ENCODE results near the gene JUND.

DNA sequence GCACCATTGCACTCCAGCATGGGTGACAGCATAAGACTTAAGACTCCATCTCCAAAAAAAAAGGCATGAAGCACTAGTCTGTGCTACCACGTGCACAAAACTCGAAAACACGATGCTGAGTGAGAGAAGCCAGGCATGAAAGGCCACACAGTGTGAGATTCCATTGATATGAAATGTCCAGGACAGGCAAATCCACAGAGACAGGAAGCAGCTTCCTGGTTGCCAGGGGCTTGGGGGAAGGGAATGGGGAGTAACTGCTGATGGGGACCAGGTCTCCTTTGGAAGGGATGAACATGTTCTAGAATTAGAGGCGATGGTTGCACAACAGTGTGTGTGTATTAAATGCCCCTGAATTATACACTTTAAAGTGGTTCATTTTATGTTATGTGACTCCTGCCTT, 15.9 kb upstream of the JUND start:
- TF ChIP-seq, protein P1, sequence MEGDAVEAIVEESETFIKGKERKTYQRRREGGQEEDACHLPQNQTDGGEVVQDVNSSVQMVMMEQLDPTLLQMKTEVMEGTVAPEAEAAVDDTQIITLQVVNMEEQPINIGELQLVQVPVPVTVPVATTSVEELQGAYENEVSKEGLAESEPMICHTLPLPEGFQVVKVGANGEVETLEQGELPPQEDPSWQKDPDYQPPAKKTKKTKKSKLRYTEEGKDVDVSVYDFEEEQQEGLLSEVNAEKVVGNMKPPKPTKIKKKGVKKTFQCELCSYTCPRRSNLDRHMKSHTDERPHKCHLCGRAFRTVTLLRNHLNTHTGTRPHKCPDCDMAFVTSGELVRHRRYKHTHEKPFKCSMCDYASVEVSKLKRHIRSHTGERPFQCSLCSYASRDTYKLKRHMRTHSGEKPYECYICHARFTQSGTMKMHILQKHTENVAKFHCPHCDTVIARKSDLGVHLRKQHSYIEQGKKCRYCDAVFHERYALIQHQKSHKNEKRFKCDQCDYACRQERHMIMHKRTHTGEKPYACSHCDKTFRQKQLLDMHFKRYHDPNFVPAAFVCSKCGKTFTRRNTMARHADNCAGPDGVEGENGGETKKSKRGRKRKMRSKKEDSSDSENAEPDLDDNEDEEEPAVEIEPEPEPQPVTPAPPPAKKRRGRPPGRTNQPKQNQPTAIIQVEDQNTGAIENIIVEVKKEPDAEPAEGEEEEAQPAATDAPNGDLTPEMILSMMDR (IDR thresholded peaks at IDR 0.05; ENCODE audit: insufficient read depth, low read length) = no peak
- TF ChIP-seq, protein P2, sequence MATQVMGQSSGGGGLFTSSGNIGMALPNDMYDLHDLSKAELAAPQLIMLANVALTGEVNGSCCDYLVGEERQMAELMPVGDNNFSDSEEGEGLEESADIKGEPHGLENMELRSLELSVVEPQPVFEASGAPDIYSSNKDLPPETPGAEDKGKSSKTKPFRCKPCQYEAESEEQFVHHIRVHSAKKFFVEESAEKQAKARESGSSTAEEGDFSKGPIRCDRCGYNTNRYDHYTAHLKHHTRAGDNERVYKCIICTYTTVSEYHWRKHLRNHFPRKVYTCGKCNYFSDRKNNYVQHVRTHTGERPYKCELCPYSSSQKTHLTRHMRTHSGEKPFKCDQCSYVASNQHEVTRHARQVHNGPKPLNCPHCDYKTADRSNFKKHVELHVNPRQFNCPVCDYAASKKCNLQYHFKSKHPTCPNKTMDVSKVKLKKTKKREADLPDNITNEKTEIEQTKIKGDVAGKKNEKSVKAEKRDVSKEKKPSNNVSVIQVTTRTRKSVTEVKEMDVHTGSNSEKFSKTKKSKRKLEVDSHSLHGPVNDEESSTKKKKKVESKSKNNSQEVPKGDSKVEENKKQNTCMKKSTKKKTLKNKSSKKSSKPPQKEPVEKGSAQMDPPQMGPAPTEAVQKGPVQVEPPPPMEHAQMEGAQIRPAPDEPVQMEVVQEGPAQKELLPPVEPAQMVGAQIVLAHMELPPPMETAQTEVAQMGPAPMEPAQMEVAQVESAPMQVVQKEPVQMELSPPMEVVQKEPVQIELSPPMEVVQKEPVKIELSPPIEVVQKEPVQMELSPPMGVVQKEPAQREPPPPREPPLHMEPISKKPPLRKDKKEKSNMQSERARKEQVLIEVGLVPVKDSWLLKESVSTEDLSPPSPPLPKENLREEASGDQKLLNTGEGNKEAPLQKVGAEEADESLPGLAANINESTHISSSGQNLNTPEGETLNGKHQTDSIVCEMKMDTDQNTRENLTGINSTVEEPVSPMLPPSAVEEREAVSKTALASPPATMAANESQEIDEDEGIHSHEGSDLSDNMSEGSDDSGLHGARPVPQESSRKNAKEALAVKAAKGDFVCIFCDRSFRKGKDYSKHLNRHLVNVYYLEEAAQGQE (IDR thresholded peaks at IDR 0.05; ENCODE audit: insufficient replicate concordance, low read depth) = no peak
- TF ChIP-seq POLR2AphosphoS5 (IDR thresholded peaks at IDR 0.05; ENCODE audit: low read depth) (no peak), SPI1 (IDR thresholded peaks at IDR 0.05; ENCODE audit: borderline replicate concordance, low read depth) (no peak), GABPA (IDR thresholded peaks at IDR 0.05; ENCODE audit: low read depth) (no peak)

Data from HL-60 (cell line).